A549 (cell line): ENCODE data around the gene TGDS. TPM values are rescaled to one million over a fixed set of nuclear protein-coding genes. Genes with fewer than 3 reads are reported as not detected.
A peak's percentile ranks its signal among the peaks of the same experiment; 100 is the strongest.

ENCODE experiments used
- ATAC-seq, 2 experiments: fragments of 200-7000 bp in 1 of 2; fragments of >200 bp in 1 of 2; cut with Nextera tagmentation in 1 of 2; cut with Tn5 transposase in 1 of 2; 3 replicates each; pipeline versions ENCODE4 v1.8.0 to v1.9.1; 2018 to 2020; ENCODE audit warnings: mild to moderate bottlenecking in 1 of 2, moderate library complexity in 1 of 2
- CTCF ChIA-PET: fragments of 300-600 bp; sonication (Branson Sonifier 250); formaldehyde crosslinking; extraction: SDS; loops from one replicate; lab custom pipeline; 2021; ENCODE audit warnings: antibody characterized with exemption, inconsistent platforms; lab: Yijun Ruan, JAX
- POLR2A ChIA-PET: fragments of 350-600 bp; formaldehyde crosslinking; extraction: SDS; loops from one replicate; lab custom pipeline; 2021; ENCODE audit warnings: antibody characterized with exemption, inconsistent platforms; lab: Yijun Ruan, JAX
- DNase-seq, 2 experiments: peaks; one replicate each; pipeline versions ENCODE4 v3.0.0 to v3.0.0-alpha.2; 2011 to 2016; ENCODE audit warnings: low read depth in 1 of 2, low spot score in 1 of 2
- FAIRE-seq: peaks from 2 replicates; lab custom pipeline; 2011; peaks lifted over from hg19 to GRCh38; lab: Jason Lieb, UNC
- H3K27ac ChIP-seq, 2 experiments: fragments of >200 bp; sonication (Bioruptor Twin); formaldehyde crosslinking; 3 replicates each; pipeline ENCODE4 v1.5.1; 2016 to 2017
- H3K4me1 ChIP-seq: fragments of >200 bp; sonication (Bioruptor Twin); formaldehyde crosslinking; 3 replicates; pipeline ENCODE4 v1.6.1; 2016
- H3K4me2 ChIP-seq: fragments of >200 bp; sonication (Bioruptor Twin); formaldehyde crosslinking; 3 replicates; pipeline ENCODE4 v1.6.1; 2016
- H3K4me3 ChIP-seq: fragments of >200 bp; sonication (Bioruptor Twin); formaldehyde crosslinking; 3 replicates; pipeline ENCODE4 v1.5.1; 2016
- H3K9me3 ChIP-seq: fragments of >200 bp; sonication (Bioruptor Twin); formaldehyde crosslinking; 3 replicates; pipeline ENCODE4 v1.6.1; 2016
- CEBPB ChIP-seq, 2 experiments: fragments of >200 bp in 1 of 2; sonication (Bioruptor Twin) in 1 of 2; formaldehyde crosslinking in 1 of 2; IDR thresholded peaks; 2 replicates each; pipeline ENCODE4 v1.6.1; 2012 to 2016
- EHF ChIP-seq: fragments of 250-450 bp; sonication (Bioruptor Pico); IDR thresholded peaks from 2 replicates; pipeline ENCODE4 v1.5.0; 2020; ENCODE audit warnings: mild to moderate bottlenecking
- ESRRA ChIP-seq: fragments of 150-350 bp; IDR thresholded peaks from 2 replicates; pipeline ENCODE4 v1.6.1; 2014; ENCODE audit warnings: mild to moderate bottlenecking, low read length, borderline replicate concordance
- HMGXB4 ChIP-seq: fragments of 250-450 bp; sonication (Bioruptor Pico); IDR thresholded peaks from 2 replicates; pipeline ENCODE4 v1.5.0; 2021; ENCODE audit warnings: mild to moderate bottlenecking, moderate library complexity, borderline replicate concordance
- HOXB5 ChIP-seq: fragments of 250-450 bp; sonication (Bioruptor Pico); IDR thresholded peaks from 2 replicates; pipeline ENCODE4 v1.5.0; 2020; ENCODE audit warnings: mild to moderate bottlenecking, moderate library complexity
- JUN ChIP-seq, 2 experiments: fragments of >200 bp; sonication (Bioruptor Twin); formaldehyde crosslinking; IDR thresholded peaks; 2 replicates in 1 of 2; 3 replicates in 1 of 2; pipeline ENCODE4 v1.6.1; 2016 to 2017
- MAZ ChIP-seq: fragments of 150-350 bp; IDR thresholded peaks from 2 replicates; pipeline ENCODE4 v1.6.1; 2014; ENCODE audit warnings: antibody characterized with exemption, low read depth, low read length, borderline replicate concordance
- NFE2L2 ChIP-seq: fragments of 150-350 bp; conservative IDR thresholded peaks from 2 replicates; pipeline ENCODE4 v1.6.1; 2014; ENCODE audit warnings: low read length
- NPAS2 ChIP-seq: fragments of 250-450 bp; sonication (Bioruptor Pico); IDR thresholded peaks from 2 replicates; pipeline ENCODE4 v1.8.0; 2022; ENCODE audit warnings: mild to moderate bottlenecking, moderate library complexity, borderline replicate concordance
- POLR2AphosphoS2 ChIP-seq: conservative IDR thresholded peaks from 2 replicates; pipeline ENCODE4 v1.6.1; 2012; ENCODE audit warnings: low read length, improper control_type of control experiment, inconsistent platforms
- RAD21 ChIP-seq, 2 experiments: fragments of >200 bp in 1 of 2; sonication (Bioruptor Twin) in 1 of 2; formaldehyde crosslinking in 1 of 2; IDR thresholded peaks in 1 of 2; conservative IDR thresholded peaks in 1 of 2; 2 replicates in 1 of 2; 3 replicates in 1 of 2; pipeline ENCODE4 v1.6.1; 2012 to 2018; ENCODE audit warnings: inconsistent platforms in 1 of 2
- RCOR1 ChIP-seq: fragments of 150-350 bp; IDR thresholded peaks from 2 replicates; pipeline ENCODE4 v1.6.1; 2014; ENCODE audit warnings: antibody characterized with exemption, low read length, low read depth
- REST ChIP-seq: fragments of 200-600 bp; sonication (generic); IDR thresholded peaks from 2 replicates; pipeline ENCODE4 v1.6.1; 2016; ENCODE audit warnings: antibody characterized with exemption, mild to moderate bottlenecking, moderate library complexity
- RFX5 ChIP-seq: fragments of 450-650 bp; IDR thresholded peaks from 2 replicates; pipeline ENCODE4 v1.7.1; 2014; ENCODE audit warnings: antibody characterized with exemption, mild to moderate bottlenecking, moderate library complexity
- RNF2 ChIP-seq: fragments of 200-600 bp; sonication (generic); IDR thresholded peaks from 2 replicates; pipeline ENCODE4 v1.6.1; 2016; ENCODE audit warnings: low read depth, mild to moderate bottlenecking, antibody characterized with exemption, moderate library complexity, borderline replicate concordance
- SREBF2 ChIP-seq: fragments of 450-650 bp; IDR thresholded peaks from 2 replicates; pipeline ENCODE4 v1.6.1; 2014; ENCODE audit warnings: mild to moderate bottlenecking, moderate library complexity
- USF2 ChIP-seq: fragments of 450-650 bp; IDR thresholded peaks from 2 replicates; pipeline ENCODE4 v1.6.1; 2014; ENCODE audit warnings: antibody characterized with exemption
- ZFP36 ChIP-seq: fragments of 450-650 bp; IDR thresholded peaks from 2 replicates; pipeline ENCODE4 v1.6.1; 2014; ENCODE audit warnings: borderline replicate concordance; ENCODE audit not compliant: partially characterized antibody
- WGBS: methylation state at CpG from one replicate; pipeline ENCODE4 v1.1.6; 2017; ENCODE audit errors: missing lambda C conversion rate; 5-methylcytosine and 5-hydroxymethylcytosine counted together
- polyA plus RNA-seq, 4 experiments: library from polyadenylated mRNA; depleted of rRNA in 3 of 4; stranded (reverse); fragments of >200 nt; fragmentation: RNase III in 1 of 4; extraction: RNeasy Plus Mini Kit Qiagen cat#74134 plus additional on column Dnase treatment in 1 of 4; gene quantifications; 2 replicates in 3 of 4; 3 replicates in 1 of 4; pipeline ENCODE4 v1.2.3, GENCODE V29; 2011 to 2017

TGDS gene
- polyA plus RNA-seq, 2 of the 4 experiments (the other 2 are of a cell fraction) = 6.8 to 24.3 TPM

- no peak for TF ChIP-seq USF2
These were observed at the start of gene TGDS (continued) for GRCh38 chr13:94595950-94596574.

GRCh38 chr13:94641409-94641941 is 45.5 kb upstream of the TGDS start:
- ChIA-PET CTCF (interaction anchor here (0.6 to 1.4 kb wide), 2 partner anchors 21 to 324 kb away, joined by 4 to 5 read pairs; no protein-coding TSS in a partner anchor), POLR2A (no interaction called here)
- H3K4me1 ChIP-seq = no peaks in the 10 kb centered on the region
- TF ChIP-seq SREBF2 (no peak), RAD21 (conservative IDR thresholded peaks at IDR 0.05 in 1 of 2, IDR thresholded peaks at IDR 0.05 in 1 of 2) (no peak), HOXB5 (CRISPR knock-in tag) (no peak), RFX5 (no peak), EHF (CRISPR knock-in tag) (no peak), NFE2L2 (no peak), NPAS2 (no peak), RCOR1 (no peak), JUN (IDR thresholded peaks at IDR 0.05) (no peak), RNF2 (no peak), HMGXB4 (CRISPR knock-in tag) (no peak), MAZ (no peak), ZFP36 (no peak), ESRRA (no peak), CEBPB (IDR thresholded peaks at IDR 0.05) (no peak), POLR2AphosphoS2 (no peak), REST (no peak)
- no peaks in the 10 kb centered on the region for H3K9me3 ChIP-seq
- FAIRE-seq (no peak), DNase-seq (peak in 1 of 2 experiments; percentile 7), ATAC-seq (peak; percentile 68 to 83)
- no peak overlapping the region for H3K4me2 ChIP-seq
- WGBS = 10% methylated on average over 3 of the region's 3 CpGs
- H3K4me3 ChIP-seq = no peak overlapping the region
- no peak overlapping the region for H3K27ac ChIP-seq
